SK-N-SH (cell line): ENCODE measurements around the gene ATP6V0E1. TPM values are rescaled to one million over a fixed set of nuclear protein-coding genes. Genes with fewer than 3 reads are reported as not detected.
A peak's percentile ranks its signal among the peaks of the same experiment; 100 is the strongest.

Source experiments
- CTCF ChIA-PET: fragments of 300-600, 350-600 bp; formaldehyde crosslinking; extraction: SDS; loops from one replicate; lab custom pipeline; 2021; lab: Yijun Ruan, JAX
- POLR2A ChIA-PET: fragments of 350-600 bp; sonication (Branson Sonifier 250); formaldehyde crosslinking; extraction: SDS; loops from one replicate; lab custom pipeline; 2020; ENCODE audit warnings: antibody characterized with exemption, inconsistent platforms; lab: Yijun Ruan, JAX
- DNase-seq: peaks from one replicate; pipeline ENCODE4 v3.0.0; 2012
- H2AFZ ChIP-seq: fragments of 200-600 bp; sonication (generic); 2 replicates; pipeline ENCODE4 v1.8.1; 2016; ENCODE audit warnings: antibody characterized with exemption, mild to moderate bottlenecking, low read depth
- H3F3A ChIP-seq: fragments of 200-600 bp; sonication (generic); replicated peaks from 2 replicates; pipeline ENCODE3; 2016; ENCODE audit warnings: antibody characterized with exemption, mild to moderate bottlenecking; ENCODE audit not compliant: insufficient read depth
- H3K27ac ChIP-seq, 2 experiments: fragments of 200-500 bp in 1 of 2; fragments of 200-600 bp in 1 of 2; sonication (Bioruptor generic) in 1 of 2; sonication (generic), shearing (Covaris generic) in 1 of 2; 2 replicates each; pipeline versions ENCODE4 v1.5.1 to v1.6.1; 2014 to 2016; ENCODE audit warnings: low read depth in 2 of 2, inconsistent platforms in 1 of 2, low read length in 1 of 2, mild to moderate bottlenecking in 1 of 2, mixed read lengths in 1 of 2
- H3K27me3 ChIP-seq: fragments of 200-600 bp; sonication (generic), shearing (Covaris generic); 2 replicates; pipeline ENCODE4 v1.6.1; 2016; ENCODE audit warnings: mixed run types; ENCODE audit not compliant: insufficient read depth
- H3K36me3 ChIP-seq, 2 experiments: fragments of 200-500 bp in 1 of 2; fragments of 200-600 bp in 1 of 2; sonication (Bioruptor generic) in 1 of 2; sonication (generic) in 1 of 2; replicated peaks in 1 of 2; 2 replicates each; pipeline versions ENCODE3 to v1.5.1; 2014 to 2016; ENCODE audit warnings: low read length in 1 of 2, mild to moderate bottlenecking in 1 of 2; ENCODE audit not compliant: insufficient read depth in 2 of 2, control insufficient read depth in 1 of 2
- H3K4me1 ChIP-seq, 2 experiments: fragments of 200-500 bp in 1 of 2; fragments of 200-600 bp in 1 of 2; sonication (Bioruptor generic) in 1 of 2; sonication (generic), shearing (Covaris generic) in 1 of 2; 2 replicates each; pipeline versions ENCODE4 v1.5.1 to v1.6.1; 2014 to 2016; ENCODE audit warnings: low read depth in 1 of 2, low read length in 1 of 2, mixed run types in 1 of 2; ENCODE audit not compliant: insufficient read depth in 2 of 2, control insufficient read depth in 1 of 2
- H3K4me2 ChIP-seq: fragments of 200-600 bp; sonication (generic), shearing (Covaris generic); 2 replicates; pipeline ENCODE4 v1.6.1; 2017; ENCODE audit warnings: mixed run types
- H3K4me3 ChIP-seq, 2 experiments: fragments of 200-500 bp in 1 of 2; fragments of 200-600 bp in 1 of 2; sonication (Bioruptor generic) in 1 of 2; sonication (generic), shearing (Covaris generic) in 1 of 2; 2 replicates each; pipeline versions ENCODE4 v1.5.1 to v1.8.1; 2014 to 2016; ENCODE audit warnings: low read depth in 2 of 2, inconsistent platforms in 1 of 2, low read length in 1 of 2, mild to moderate bottlenecking in 1 of 2, mixed read lengths in 1 of 2, moderate library complexity in 1 of 2
- H3K79me2 ChIP-seq: fragments of 200-600 bp; sonication (generic); 2 replicates; pipeline ENCODE4 v1.8.1; 2017; ENCODE audit warnings: mild to moderate bottlenecking; ENCODE audit not compliant: insufficient read depth
- H3K9ac ChIP-seq: fragments of 200-600 bp; sonication (generic); 2 replicates; pipeline ENCODE4 v1.6.1; 2017; ENCODE audit warnings: mixed run types
- H3K9me2 ChIP-seq: fragments of 200-600 bp; sonication (generic); 2 replicates; pipeline ENCODE4 v1.6.1; 2017; ENCODE audit warnings: mixed run types
- H3K9me3 ChIP-seq: fragments of 200-600 bp; sonication (generic); 2 replicates; pipeline ENCODE4 v1.6.1; 2017; ENCODE audit warnings: mixed run types, mild to moderate bottlenecking, moderate library complexity
- H4K20me1 ChIP-seq: fragments of 200-600 bp; sonication (generic); 2 replicates; pipeline ENCODE4 v1.6.1; 2017; ENCODE audit warnings: mild to moderate bottlenecking, mixed run types; ENCODE audit not compliant: insufficient read depth
- CHD2 ChIP-seq: fragments of 150-350 bp; IDR thresholded peaks from 2 replicates; pipeline ENCODE4 v1.6.1; 2018; ENCODE audit warnings: low read length; ENCODE audit not compliant: partially characterized antibody
- ELF1 ChIP-seq: IDR thresholded peaks from 2 replicates; pipeline ENCODE4 v1.4.0; 2012
- EP300 ChIP-seq, 2 experiments: IDR thresholded peaks; 2 replicates each; pipeline versions ENCODE4 v1.4.0 to v1.6.1; 2012; ENCODE audit warnings: borderline replicate concordance in 1 of 2, low read depth in 1 of 2, low read length in 1 of 2
- EZH2phosphoT487 ChIP-seq: fragments of 200-600 bp; sonication (generic); IDR thresholded peaks from 2 replicates; pipeline ENCODE4 v1.6.1; 2017; ENCODE audit warnings: low read depth, mixed run types, mild to moderate bottlenecking, antibody characterized with exemption, moderate library complexity, borderline replicate concordance
- FOSL2 ChIP-seq: IDR thresholded peaks from 2 replicates; pipeline ENCODE4 v1.4.0; 2012; ENCODE audit warnings: low read depth, mild to moderate bottlenecking, moderate library complexity, borderline replicate concordance
- FOXJ3 ChIP-seq: sonication (generic); formaldehyde crosslinking; IDR thresholded peaks from 2 replicates; pipeline ENCODE4 v1.5.1; 2020; ENCODE audit warnings: mild to moderate bottlenecking, missing genetic modification reagents
- GABPA ChIP-seq: IDR thresholded peaks from 2 replicates; pipeline ENCODE4 v1.4.0; 2012; ENCODE audit warnings: low read depth, mild to moderate bottlenecking
- IRF3 ChIP-seq: fragments of 150-350 bp; IDR thresholded peaks from 2 replicates; pipeline ENCODE4 v1.6.1; 2016; ENCODE audit warnings: mild to moderate bottlenecking, low read depth, low read length
- JUND ChIP-seq: IDR thresholded peaks from 2 replicates; pipeline ENCODE4 v1.4.0; 2012
- MAX ChIP-seq: IDR thresholded peaks from 2 replicates; pipeline ENCODE4 v1.4.0; 2012; ENCODE audit warnings: low read depth
- MXI1 ChIP-seq: IDR thresholded peaks from 2 replicates; pipeline ENCODE4 v1.6.1; 2012; ENCODE audit warnings: mild to moderate bottlenecking, low read depth, low read length, improper control_type of control experiment
- NFIC ChIP-seq: IDR thresholded peaks from 2 replicates; pipeline ENCODE4 v1.4.0; 2012; ENCODE audit warnings: borderline replicate concordance
- POLR2AphosphoS5 ChIP-seq: IDR thresholded peaks from 2 replicates; pipeline ENCODE4 v1.6.1; 2012; ENCODE audit warnings: low read depth, low read length
- RCOR1 ChIP-seq: fragments of 150-350 bp; IDR thresholded peaks from 2 replicates; pipeline ENCODE4 v1.6.1; 2017; ENCODE audit warnings: antibody characterized with exemption, low read length
- SIN3A ChIP-seq: IDR thresholded peaks from 2 replicates; pipeline ENCODE4 v1.6.1; 2012; ENCODE audit warnings: low read depth, mild to moderate bottlenecking, low read length, moderate library complexity, borderline replicate concordance
- TCF12 ChIP-seq: IDR thresholded peaks from 2 replicates; pipeline ENCODE4 v1.4.0; 2012
- TEAD4 ChIP-seq: IDR thresholded peaks from 2 replicates; pipeline ENCODE4 v1.4.0; 2012; ENCODE audit warnings: mild to moderate bottlenecking, borderline replicate concordance; ENCODE audit not compliant: insufficient read depth
- WGBS: methylation state at CpG from one replicate; pipeline ENCODE4 v1.1.6; 2017; ENCODE audit warnings: low lambda C conversion rate; 5-methylcytosine and 5-hydroxymethylcytosine counted together
- polyA plus RNA-seq, 3 experiments: library from polyadenylated mRNA; depleted of rRNA; stranded (reverse); fragments of >200 nt; gene quantifications; 2 replicates each; pipeline ENCODE4 v1.2.3, GENCODE V29; 2012
- TF ChIP-seq, protein P1 (sequence below): IDR thresholded peaks from 2 replicates; pipeline ENCODE4; 2012
- TF ChIP-seq, protein P2 (sequence below): IDR thresholded peaks from 2 replicates; pipeline ENCODE4 v1.4.0; 2012; ENCODE audit warnings: low read depth, borderline replicate concordance
- TF ChIP-seq, protein P3 (sequence below): fragments of 150-350 bp; IDR thresholded peaks from 2 replicates; pipeline ENCODE4 v1.6.1; 2017; ENCODE audit warnings: antibody characterized with exemption, low read length, low read depth, borderline replicate concordance

Gene ATP6V0E1
- polyA plus RNA-seq, 1 of the 3 experiments (the other 2 are of a cell fraction): 243 TPM

DNA sequence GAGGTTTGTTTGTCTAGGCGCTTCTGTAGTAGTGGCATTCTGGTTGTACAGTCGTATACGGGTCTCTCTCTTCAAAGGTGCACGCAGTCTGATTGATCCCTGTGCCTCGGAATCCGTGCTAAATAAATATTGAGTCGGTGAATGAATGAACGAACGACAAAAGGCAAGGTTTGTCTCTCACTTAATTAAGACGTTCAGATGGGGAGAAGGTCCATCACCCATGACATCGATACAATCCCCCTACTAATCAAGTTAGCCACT, 72.1 kb downstream of the ATP6V0E1 start:
- H3K27ac ChIP-seq: peak overlapping the region; percentile 50 to 69
- peak; percentile 22 for DNase-seq
- H3K79me2 ChIP-seq: peaks cover 30% of the 10 kb centered on the region

DNA sequence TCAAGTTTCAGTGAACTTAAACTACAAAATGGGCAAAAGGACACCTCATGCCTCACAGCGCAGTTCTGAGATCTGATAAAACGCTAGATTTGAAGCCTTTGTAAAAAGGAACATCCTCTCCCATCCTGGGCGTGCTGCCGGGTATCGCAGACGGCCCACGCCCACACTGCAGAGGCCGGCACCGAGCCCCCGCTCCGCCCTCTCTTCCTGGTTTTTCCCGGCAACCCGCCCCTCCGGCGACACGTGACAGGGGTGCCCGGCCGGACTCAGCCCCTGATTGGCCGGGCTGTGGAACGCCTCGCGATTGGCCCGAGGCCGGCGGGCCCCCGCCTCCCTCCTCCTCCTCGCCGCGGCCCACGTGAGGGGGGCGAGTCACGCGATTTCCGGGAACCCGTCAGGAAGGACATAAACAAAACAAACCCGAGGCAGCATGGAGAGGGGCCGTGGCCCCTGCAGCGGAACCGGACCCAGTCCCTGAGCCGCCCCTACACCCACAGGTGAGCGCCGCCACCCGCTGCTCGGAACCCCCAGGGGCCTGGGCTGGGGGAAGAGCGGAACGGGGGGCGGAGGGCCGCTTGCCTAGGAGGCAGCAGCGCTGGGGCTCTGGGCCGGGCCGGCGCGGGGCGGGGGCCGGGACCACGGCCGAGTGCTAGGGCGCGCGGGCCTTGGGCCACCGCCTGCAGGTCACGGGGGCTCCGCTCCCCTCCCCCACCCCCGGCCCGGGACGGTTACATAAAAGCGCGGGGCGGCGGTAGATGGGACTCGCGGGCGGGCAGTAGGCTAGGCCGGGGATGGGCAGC, 72.6 kb downstream of the ATP6V0E1 start, which contains the start of gene CREBRF:
Gene CREBRF, plus strand, starts transcription at position 370 of the 800 bp plus-strand sequence. CDS start 24,424 bp downstream, outside the sequence.
- H3K4me3 ChIP-seq: peak within 1 kb of the TSS; percentile 95
- peak within 1 kb of the TSS; percentile 95 for H3K4me2 ChIP-seq
- peaks cover 15% of the 10 kb centered on the region for H3F3A ChIP-seq
- peak within 1 kb of the TSS; percentile 97 for H3K9ac ChIP-seq
- no peaks in the 10 kb centered on the region for H3K27me3 ChIP-seq
- H3K9me2 ChIP-seq: no peaks in the 10 kb centered on the region
- H2AFZ ChIP-seq: peak within 1 kb of the TSS; percentile 99
- WGBS: 0% methylated on average over 5 of the region's 74 CpGs
- DNase-seq: peak; percentile 97
- ChIA-PET POLR2A (interaction anchor here (0.9 to 1.5 kb wide), 5 partner anchors 72 to 274 kb away, joined by 3 to 5 read pairs (median 4); partner anchors contain the start of genes ATP6V0E1, RPL26L1 and STC2), CTCF (interaction anchor here (0.9 to 1.3 kb wide), 2 partner anchors 11 to 339 kb away, joined by 3 read pairs; no protein-coding TSS in a partner anchor)
- H3K4me1 ChIP-seq: peaks cover 4 to 9% of the 10 kb centered on the region in 2 experiments; a peak in 3 of 4 replicates
- no peaks in the 10 kb centered on the region for H3K9me3 ChIP-seq
- no peaks in the 10 kb centered on the region; the same call in 1 of the 2 replicates for H4K20me1 ChIP-seq
- H3K36me3 ChIP-seq: no peaks in the 10 kb centered on the region
- peaks cover 33% of the 10 kb centered on the region for H3K79me2 ChIP-seq
- peak within 1 kb of the TSS; percentile 91 to 98 for H3K27ac ChIP-seq
- TF ChIP-seq RCOR1 (0 out of 2 replicates have a peak, but pooled peaks have one; percentile 13), SIN3A (peak; percentile 94; the same call in 1 of the 2 replicates), EZH2phosphoT487 (no peak), EP300 (IDR thresholded peaks at IDR 0.05; ENCODE audit: borderline replicate concordance in 1 of 2, low read depth in 1 of 2, low read length in 1 of 2) (0 out of 4 replicates have a peak, but pooled peaks of 1 of the 2 experiments have one; percentile 12), NFIC (no peak), CHD2 (peak; percentile 81), MAX (peak; percentile 98), POLR2AphosphoS5 (peak; percentile 81), FOSL2 (no peak), IRF3 (0 out of 2 replicates have a peak, but pooled peaks have one; percentile 26), TEAD4 (no peak), ELF1 (peak; percentile 94), TCF12 (no peak), FOXJ3 (CRISPR knock-in tag) (peak; percentile 68; the same call in 1 of the 2 replicates), MXI1 (peak; percentile 96)
- TF ChIP-seq, protein P1, sequence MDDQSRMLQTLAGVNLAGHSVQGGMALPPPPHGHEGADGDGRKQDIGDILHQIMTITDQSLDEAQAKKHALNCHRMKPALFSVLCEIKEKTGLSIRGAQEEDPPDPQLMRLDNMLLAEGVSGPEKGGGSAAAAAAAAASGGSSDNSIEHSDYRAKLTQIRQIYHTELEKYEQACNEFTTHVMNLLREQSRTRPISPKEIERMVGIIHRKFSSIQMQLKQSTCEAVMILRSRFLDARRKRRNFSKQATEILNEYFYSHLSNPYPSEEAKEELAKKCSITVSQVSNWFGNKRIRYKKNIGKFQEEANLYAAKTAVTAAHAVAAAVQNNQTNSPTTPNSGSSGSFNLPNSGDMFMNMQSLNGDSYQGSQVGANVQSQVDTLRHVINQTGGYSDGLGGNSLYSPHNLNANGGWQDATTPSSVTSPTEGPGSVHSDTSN: peak; percentile 31; the same call in 1 of the 2 replicates
- TF ChIP-seq, protein P2, sequence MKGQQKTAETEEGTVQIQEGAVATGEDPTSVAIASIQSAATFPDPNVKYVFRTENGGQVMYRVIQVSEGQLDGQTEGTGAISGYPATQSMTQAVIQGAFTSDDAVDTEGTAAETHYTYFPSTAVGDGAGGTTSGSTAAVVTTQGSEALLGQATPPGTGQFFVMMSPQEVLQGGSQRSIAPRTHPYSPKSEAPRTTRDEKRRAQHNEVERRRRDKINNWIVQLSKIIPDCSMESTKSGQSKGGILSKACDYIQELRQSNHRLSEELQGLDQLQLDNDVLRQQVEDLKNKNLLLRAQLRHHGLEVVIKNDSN: peak; percentile 99
- TF ChIP-seq, protein P3, sequence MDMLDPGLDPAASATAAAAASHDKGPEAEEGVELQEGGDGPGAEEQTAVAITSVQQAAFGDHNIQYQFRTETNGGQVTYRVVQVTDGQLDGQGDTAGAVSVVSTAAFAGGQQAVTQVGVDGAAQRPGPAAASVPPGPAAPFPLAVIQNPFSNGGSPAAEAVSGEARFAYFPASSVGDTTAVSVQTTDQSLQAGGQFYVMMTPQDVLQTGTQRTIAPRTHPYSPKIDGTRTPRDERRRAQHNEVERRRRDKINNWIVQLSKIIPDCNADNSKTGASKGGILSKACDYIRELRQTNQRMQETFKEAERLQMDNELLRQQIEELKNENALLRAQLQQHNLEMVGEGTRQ: peak; percentile 96

More for the DNA sequence above, 72.1 kb downstream of the ATP6V0E1 start:
- Histone ChIP-seq H3K36me3 (no peaks in the 10 kb centered on the region), H2AFZ (peak overlapping the region; percentile 99), H3K9me2 (no peaks in the 10 kb centered on the region), H3K9me3 (no peaks in the 10 kb centered on the region), H3K9ac (peak overlapping the region; percentile 60; the same call in 1 of the 2 replicates), H3K27me3 (no peaks in the 10 kb centered on the region), H3K4me2 (peak overlapping the region; percentile 95), H4K20me1 (no peaks in the 10 kb centered on the region; the same call in 1 of the 2 replicates), H3K4me1 (peaks cover 4 to 14% of the 10 kb centered on the region in 2 experiments; a peak in 3 of 4 replicates), H3F3A (peaks cover 15% of the 10 kb centered on the region), H3K4me3 (peak overlapping the region; percentile 95)
- POLR2A ChIA-PET: no interaction called here
- TF ChIP-seq, protein P3: no peak
- no peak for TF ChIP-seq JUND
- no peak for TF ChIP-seq NFIC
- TF ChIP-seq TCF12: no peak
- no peak for TF ChIP-seq CHD2
- no peak for TF ChIP-seq GABPA
- CTCF ChIA-PET: no interaction called here
- under 1% methylated on average over 11 of the region's 11 CpGs for WGBS
